Measurements from ENCODE around the gene CCER1.

Gene CCER1

GRCh38 chr12:90902596-90902995, 52.4 kb downstream of the CCER1 start:
- H3K36me3 ChIP-seq (ENCODE audit: insufficient read depth, low read length), result no peaks in the 10 kb centered on the region
- no peaks in the 10 kb centered on the region for H3K27me3 ChIP-seq (ENCODE audit: insufficient read depth, low read length)
- peaks cover 6% of the 10 kb centered on the region for H3K4me1 ChIP-seq (ENCODE audit: insufficient read depth, low read length)
- H3K4me3 ChIP-seq (ENCODE audit: low read length), result no peak overlapping the region
- no peak overlapping the region for H2AFZ ChIP-seq (ENCODE audit: low read depth, low read length)
- no peaks in the 10 kb centered on the region for H3K9me3 ChIP-seq (ENCODE audit: low read length)

Measured in neuron (in vitro differentiated cells).